ENCODE data around the gene ANKRD37.

Gene ANKRD37

GRCh38 chr4:185421366-185422124 lies 24.9 kb downstream of the ANKRD37 start:
- no peak for DNase-seq (ENCODE audit: low spot score)

- no peak for DNase-seq (ENCODE audit: low spot score)
These were observed 28.4 kb downstream of the ANKRD37 start for GRCh38 chr4:185424905-185425646.

GRCh38 chr4:185425647-185426352 lies 29.2 kb downstream of the ANKRD37 start, which contains the start of gene UFSP2:
Gene UFSP2, minus strand, starts transcription at chr4:185425964. Its CDS starts 96 bp downstream, at chr4:185425868.
- peak; percentile 90 for DNase-seq (ENCODE audit: low spot score)

GRCh38 chr4:185426960-185427688 lies 30.5 kb downstream of the ANKRD37 start:
- DNase-seq (ENCODE audit: low spot score), result no peak

- no peak for DNase-seq (ENCODE audit: low spot score)
These were observed 33.0 kb downstream of the ANKRD37 start for GRCh38 chr4:185429660-185430059.

GRCh38 chr4:185435466-185435865 lies 38.8 kb downstream of the ANKRD37 start:
- DNase-seq (ENCODE audit: low spot score), result no peak

- no peak for DNase-seq (ENCODE audit: low spot score)
These were observed 41.2 kb downstream of the ANKRD37 start for GRCh38 chr4:185437809-185438208.

GRCh38 chr4:185441479-185441878 lies 44.8 kb downstream of the ANKRD37 start:
- no peak for DNase-seq (ENCODE audit: low spot score)

GRCh38 chr4:185445209-185445608 lies 48.6 kb downstream of the ANKRD37 start:
- no peak for DNase-seq (ENCODE audit: low spot score)
